OCI-LY3 (cell line): ENCODE results near the gene AMOTL1.

Experiments used
- H2AFZ ChIP-seq: fragments of 200-600, 300-600 bp; shearing (Covaris generic); 2 replicates; pipeline ENCODE4 v1.6.0; 2014; ENCODE audit warnings: antibody characterized with exemption, low read depth, low read length
- H3K27ac ChIP-seq: fragments of 200-600, 300-600 bp; sonication (generic); 2 replicates; pipeline ENCODE4 v1.5.1; 2014; ENCODE audit warnings: mild to moderate bottlenecking, low read length, moderate library complexity, mixed read lengths
- H3K27me3 ChIP-seq: fragments of 200-600, 300-600 bp; sonication (generic); 2 replicates; pipeline ENCODE4 v1.6.1; 2014; ENCODE audit warnings: low read depth, low read length, mixed read lengths
- H3K36me3 ChIP-seq: fragments of 200-600, 300-600 bp; sonication (generic); replicated peaks from 2 replicates; pipeline ENCODE3; 2014; ENCODE audit warnings: low read depth, low read length, mixed read lengths
- H3K4me1 ChIP-seq: fragments of 300-600, 200-600 bp; sonication (generic); 2 replicates; pipeline ENCODE4 v1.6.1; 2014; ENCODE audit warnings: low read length, mixed read lengths
- H3K4me2 ChIP-seq: fragments of 200-600, 300-600 bp; sonication (generic); 2 replicates; pipeline ENCODE4 v1.6.1; 2014; ENCODE audit warnings: low read length, mixed read lengths
- H3K4me3 ChIP-seq: fragments of 300-600, 200-600 bp; sonication (generic); 2 replicates; pipeline ENCODE4 v1.5.1; 2014; ENCODE audit warnings: antibody characterized with exemption, mild to moderate bottlenecking, low read length, moderate library complexity
- H3K79me2 ChIP-seq: fragments of 300-600, 200-600 bp; shearing (Covaris generic); 2 replicates; pipeline ENCODE4 v1.6.1; 2014; ENCODE audit warnings: mild to moderate bottlenecking, low read length, mixed read lengths
- H3K9ac ChIP-seq: fragments of 300-600, 200-600 bp; shearing (Covaris generic); 2 replicates; pipeline ENCODE4 v1.6.0; 2014; ENCODE audit warnings: mild to moderate bottlenecking, low read length, moderate library complexity
- H3K9me3 ChIP-seq: fragments of 200-600, 300-600 bp; shearing (Covaris generic); 2 replicates; pipeline ENCODE4 v1.6.1; 2014; ENCODE audit warnings: low read length, mixed read lengths; ENCODE audit not compliant: insufficient read depth
- H4K20me1 ChIP-seq: fragments of 200-600, 300-600 bp; sonication (generic); 2 replicates; pipeline ENCODE4 v1.6.1; 2016; ENCODE audit warnings: low read length, mixed read lengths; ENCODE audit not compliant: insufficient read depth
- CTCF ChIP-seq: fragments of 200-600, 300-600 bp; sonication (generic); IDR thresholded peaks from 2 replicates; pipeline ENCODE4 v1.5.1; 2014; ENCODE audit warnings: antibody characterized with exemption, low read length, low read depth
- EZH2phosphoT487 ChIP-seq: fragments of 200-600 bp; shearing (Covaris generic); IDR thresholded peaks from 2 replicates; pipeline ENCODE4 v1.6.1; 2018; ENCODE audit warnings: antibody characterized with exemption, mixed run types, low read depth

Gene AMOTL1

GRCh38 chr11:94814272-94814976, 46.3 kb downstream of the AMOTL1 start:
- Histone ChIP-seq H3K79me2 (no peaks in the 10 kb centered on the region), H2AFZ (no peak overlapping the region), H3K4me1 (no peaks in the 10 kb centered on the region), H3K4me2 (no peak overlapping the region), H3K9ac (no peak overlapping the region), H3K27me3 (no peaks in the 10 kb centered on the region), H3K9me3 (peaks cover 5% of the 10 kb centered on the region; the same call in 1 of the 2 replicates), H4K20me1 (no peaks in the 10 kb centered on the region), H3K27ac (no peak overlapping the region), H3K36me3 (peaks cover 44% of the 10 kb centered on the region), H3K4me3 (no peak overlapping the region)
- TF ChIP-seq EZH2phosphoT487 (no peak), CTCF (no peak)

- Histone ChIP-seq H3K27me3 (no peaks in the 10 kb centered on the region), H4K20me1 (no peaks in the 10 kb centered on the region), H3K27ac (no peak overlapping the region), H3K79me2 (no peaks in the 10 kb centered on the region), H3K36me3 (peaks cover 44% of the 10 kb centered on the region), H3K4me2 (no peak overlapping the region), H3K9me3 (peaks cover 5% of the 10 kb centered on the region; the same call in 1 of the 2 replicates), H3K9ac (no peak overlapping the region), H3K4me3 (no peak overlapping the region), H2AFZ (no peak overlapping the region), H3K4me1 (no peaks in the 10 kb centered on the region)
- no peak for TF ChIP-seq CTCF
- no peak for TF ChIP-seq EZH2phosphoT487
These were observed 47.7 kb downstream of the AMOTL1 start for GRCh38 chr11:94815705-94816344.

GRCh38 chr11:94820480-94820879, 52.3 kb downstream of the AMOTL1 start:
- H3K4me1 ChIP-seq = no peaks in the 10 kb centered on the region
- no peak overlapping the region for H3K9ac ChIP-seq
- no peaks in the 10 kb centered on the region for H4K20me1 ChIP-seq
- no peaks in the 10 kb centered on the region for H3K27me3 ChIP-seq
- no peak overlapping the region for H3K4me2 ChIP-seq
- H3K27ac ChIP-seq = no peak overlapping the region
- no peaks in the 10 kb centered on the region for H3K79me2 ChIP-seq
- peaks cover 5% of the 10 kb centered on the region; the same call in 1 of the 2 replicates for H3K9me3 ChIP-seq
- no peak overlapping the region for H3K4me3 ChIP-seq
- TF ChIP-seq CTCF = no peak
- no peak for TF ChIP-seq EZH2phosphoT487
- H2AFZ ChIP-seq = no peak overlapping the region
- H3K36me3 ChIP-seq = peaks cover 24% of the 10 kb centered on the region

GRCh38 chr11:94821439-94821838, 53.3 kb downstream of the AMOTL1 start:
- Histone ChIP-seq H3K9ac (no peak overlapping the region), H3K36me3 (peaks cover 18% of the 10 kb centered on the region), H3K9me3 (no peaks in the 10 kb centered on the region; the same call in 1 of the 2 replicates), H2AFZ (no peak overlapping the region), H3K27ac (no peak overlapping the region), H3K79me2 (no peaks in the 10 kb centered on the region), H3K4me3 (no peak overlapping the region), H3K27me3 (no peaks in the 10 kb centered on the region), H3K4me2 (no peak overlapping the region), H4K20me1 (no peaks in the 10 kb centered on the region), H3K4me1 (no peaks in the 10 kb centered on the region)
- no peak for TF ChIP-seq EZH2phosphoT487
- TF ChIP-seq CTCF = no peak
